Small intestine (tissue), 7 donors: ENCODE measurements around the gene MIPEP. TPM values are rescaled to one million over a fixed set of nuclear protein-coding genes. Genes with fewer than 3 reads are reported as not detected.

ENCODE experiments used
- DNase-seq, 2 donors: peaks; one replicate each; pipeline versions ENCODE4 v3.0.0 to v3.0.0-alpha.2; 2013
- FAIRE-seq: peaks from 2 replicates; lab custom pipeline; 2012; peaks lifted over from hg19 to GRCh38; lab: Jason Lieb, UNC
- H3K27ac ChIP-seq, 3 donors: one replicate each; pipeline ENCODE4 v1.5.1; 2013; ENCODE audit warnings: low read length in 2 of 3, mild to moderate bottlenecking in 2 of 3, control low read depth in 1 of 3, inconsistent platforms in 1 of 3, low read depth in 1 of 3, moderate library complexity in 1 of 3
- H3K27me3 ChIP-seq, 3 donors: one replicate each; pipeline ENCODE4 v1.6.1; 2013; ENCODE audit warnings: low read length in 3 of 3, inconsistent platforms in 1 of 3; ENCODE audit not compliant: control insufficient read depth in 3 of 3, insufficient read depth in 3 of 3
- H3K36me3 ChIP-seq, 3 donors: one replicate each; pipeline ENCODE4 v1.6.1; 2013; ENCODE audit warnings: low read length in 3 of 3, inconsistent platforms in 1 of 3, low read depth in 1 of 3, mild to moderate bottlenecking in 1 of 3, moderate library complexity in 1 of 3; ENCODE audit not compliant: control insufficient read depth in 3 of 3, insufficient read depth in 2 of 3
- H3K4me1 ChIP-seq, 3 donors: one replicate each; pipeline ENCODE4 v1.6.1; 2013; ENCODE audit warnings: low read length in 2 of 3, inconsistent platforms in 1 of 3, low read depth in 1 of 3, mild to moderate bottlenecking in 1 of 3, moderate library complexity in 1 of 3; ENCODE audit not compliant: control insufficient read depth in 3 of 3, insufficient read depth in 2 of 3
- H3K4me3 ChIP-seq, 3 donors: one replicate each; pipeline ENCODE4 v1.5.1; 2013; ENCODE audit warnings: low read length in 3 of 3, control low read depth in 1 of 3, inconsistent platforms in 1 of 3, low read depth in 1 of 3, mild to moderate bottlenecking in 1 of 3, moderate library complexity in 1 of 3
- H3K9me3 ChIP-seq, 2 donors: one replicate each; pipeline ENCODE4 v1.6.1; 2013; ENCODE audit warnings: low read depth in 1 of 2, low read length in 1 of 2; ENCODE audit not compliant: control insufficient read depth in 2 of 2, insufficient read depth in 1 of 2
- WGBS, 3 donors: extraction: QIAGEN DNeasy Blood & Tissue Kit; methylation state at CpG; one replicate each; pipeline ENCODE4 v1.1.7; 2013; 5-methylcytosine and 5-hydroxymethylcytosine counted together
- polyA plus RNA-seq, 4 donors: library from polyadenylated mRNA; stranded (reverse) in 3 of 4; unstranded in 1 of 4; fragments of 200-250 nt in 3 of 4; fragments of 120-200 nt in 1 of 4; gene quantifications; one replicate each; pipeline versions ENCODE4 v1.2.1 to v1.2.3, GENCODE V29; 2013
- donor health status: healthy with polysubstance abuse.
- donor health status: control.
- donor health status: control.
- donor health status: Bipolar disorder and iron deficiency.
- donor health status: healthy.

MIPEP gene
- polyA plus RNA-seq, 4 donors: 10.3 to 19.8 (median 18.8) TPM

GRCh38 chr13:23722726-23723453 lies 166.3 kb downstream of the MIPEP start:
- no peak for FAIRE-seq
- 87 to 89% (median 89%) methylated on average over 6 of the region's 6 CpGs for WGBS, 3 donors
- H3K4me1 ChIP-seq: no peaks in the 10 kb centered on the region

DNA sequence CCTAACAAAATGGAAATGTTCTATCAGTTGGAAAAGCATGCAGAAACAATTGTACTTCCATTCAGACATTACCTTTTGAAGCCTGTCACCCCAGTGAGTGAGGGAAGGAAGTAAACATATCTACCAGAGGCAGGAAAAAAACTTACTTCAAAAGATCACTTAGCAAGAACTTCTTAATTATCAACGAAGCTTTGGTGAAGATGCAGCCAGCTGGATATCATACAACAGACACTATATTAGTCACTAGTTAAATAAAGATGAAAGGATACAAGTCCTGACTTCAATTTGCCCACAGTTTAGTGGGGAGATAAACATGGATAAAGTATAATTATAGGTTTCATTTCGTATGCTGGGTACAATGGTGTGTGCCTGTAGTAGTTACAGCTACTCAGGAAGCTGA lies 170.2 kb downstream of the MIPEP start:
- H3K36me3 ChIP-seq: no peaks in the 10 kb centered on the region
- FAIRE-seq: no peak
- H3K4me3 ChIP-seq: no peak overlapping the region
- H3K27me3 ChIP-seq: no peaks in the 10 kb centered on the region
- no peak for DNase-seq
- H3K27ac ChIP-seq: no peak overlapping the region
- no peaks in the 10 kb centered on the region for H3K4me1 ChIP-seq
- 7 to 31% (median 25%) methylated on average over 2 of the region's 2 CpGs for WGBS, 3 donors
- no peaks in the 10 kb centered on the region for H3K9me3 ChIP-seq

More at GRCh38 chr13:23722726-23723453, 166.3 kb downstream of the MIPEP start:
- Histone ChIP-seq H3K27ac (no peak overlapping the region), H3K9me3 (no peaks in the 10 kb centered on the region), H3K27me3 (no peaks in the 10 kb centered on the region), H3K4me3 (no peak overlapping the region), H3K36me3 (no peaks in the 10 kb centered on the region)
- DNase-seq: no peak

DNA sequence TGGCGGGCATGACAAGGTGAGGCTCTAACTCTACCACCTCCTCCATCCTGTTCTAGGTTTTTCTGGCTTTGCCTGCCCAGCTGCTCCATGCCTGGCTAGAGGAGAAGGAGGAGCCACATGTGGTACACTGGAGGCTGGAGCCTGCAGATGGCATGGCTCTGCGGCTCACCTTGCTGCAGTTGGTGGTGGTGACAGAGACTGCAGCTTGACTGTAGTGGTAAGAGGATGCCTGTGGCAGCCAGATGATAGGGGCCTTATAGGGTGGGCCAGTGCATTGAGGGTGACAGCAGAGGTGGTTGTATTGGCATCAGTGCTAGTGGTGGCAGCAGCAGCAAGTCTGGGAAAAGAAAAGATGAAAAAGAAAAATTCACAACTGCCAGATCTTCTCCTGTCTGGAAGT lies 172.8 kb downstream of the MIPEP start:
- H3K36me3 ChIP-seq: no peaks in the 10 kb centered on the region
- no peak for FAIRE-seq
- H3K4me1 ChIP-seq: no peaks in the 10 kb centered on the region
- DNase-seq: no peak
- no peaks in the 10 kb centered on the region for H3K9me3 ChIP-seq
- WGBS, 3 donors: 91 to 93% (median 91%) methylated on average over 2 of the region's 2 CpGs
- no peak overlapping the region for H3K4me3 ChIP-seq
- H3K27me3 ChIP-seq: no peaks in the 10 kb centered on the region
- no peak overlapping the region for H3K27ac ChIP-seq

DNA sequence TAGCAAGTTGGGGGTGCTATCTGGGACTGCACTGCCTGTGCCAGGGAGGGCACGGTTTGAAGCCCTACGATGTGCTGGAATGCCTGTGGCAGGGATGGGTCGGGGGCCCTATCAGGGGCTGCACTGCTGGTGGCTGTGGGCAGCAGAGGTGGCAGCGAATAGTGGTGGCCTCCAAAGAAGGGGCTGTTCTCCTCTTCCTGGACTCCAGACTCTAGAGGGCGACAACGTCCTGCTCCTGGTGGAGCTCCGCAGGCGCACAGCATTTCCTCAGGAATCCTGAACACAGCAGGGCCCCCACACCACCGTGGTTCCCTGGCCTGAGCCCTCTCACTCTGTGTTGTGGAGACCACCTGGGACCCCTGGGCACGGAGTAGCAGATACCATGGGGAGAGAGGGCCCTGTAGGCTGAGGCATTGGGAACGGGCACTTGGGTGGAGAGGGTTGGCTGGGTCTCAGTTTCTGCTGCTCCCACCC lies 173.4 kb downstream of the MIPEP start:
- H3K27ac ChIP-seq: no peak overlapping the region
- no peaks in the 10 kb centered on the region for H3K36me3 ChIP-seq
- FAIRE-seq (no peak), DNase-seq (no peak)
- H3K4me1 ChIP-seq: no peaks in the 10 kb centered on the region
- H3K9me3 ChIP-seq: no peaks in the 10 kb centered on the region
- no peaks in the 10 kb centered on the region for H3K27me3 ChIP-seq
- H3K4me3 ChIP-seq: no peak overlapping the region
- 86 to 91% (median 88%) methylated on average over 11 of the region's 11 CpGs for WGBS, 3 donors

- Histone ChIP-seq H3K27me3 (no peaks in the 10 kb centered on the region), H3K4me1 (no peaks in the 10 kb centered on the region), H3K9me3 (no peaks in the 10 kb centered on the region), H3K27ac (no peak overlapping the region), H3K36me3 (no peaks in the 10 kb centered on the region), H3K4me3 (no peak overlapping the region)
- no peak for FAIRE-seq
- no peak for DNase-seq
- WGBS, 3 donors: 85 to 91% (median 85%) methylated on average over 18 to 19 of the region's 19 CpGs
Measured at GRCh38 chr13:23715092-23715761, 174.0 kb downstream of the MIPEP start.

- Histone ChIP-seq H3K4me3 (no peak overlapping the region), H3K27me3 (no peaks in the 10 kb centered on the region), H3K36me3 (no peaks in the 10 kb centered on the region), H3K27ac (no peak overlapping the region), H3K9me3 (no peaks in the 10 kb centered on the region), H3K4me1 (no peaks in the 10 kb centered on the region)
- DNase-seq: no peak
- WGBS, 3 donors: 66 to 87% (median 75%) methylated on average over 5 of the region's 5 CpGs
- FAIRE-seq: no peak
Measured at GRCh38 chr13:23714672-23715071, 174.5 kb downstream of the MIPEP start.

GRCh38 chr13:23711355-23711754 lies 177.8 kb downstream of the MIPEP start:
- H3K27me3 ChIP-seq: no peaks in the 10 kb centered on the region
- FAIRE-seq: no peak
- no peak overlapping the region for H3K4me3 ChIP-seq
- H3K36me3 ChIP-seq: no peaks in the 10 kb centered on the region
- WGBS, 3 donors: 88 to 92% (median 91%) methylated on average over 3 of the region's 3 CpGs
- no peak for DNase-seq
- no peak overlapping the region for H3K27ac ChIP-seq
- no peaks in the 10 kb centered on the region for H3K4me1 ChIP-seq
- no peaks in the 10 kb centered on the region for H3K9me3 ChIP-seq

- Histone ChIP-seq H3K36me3 (no peaks in the 10 kb centered on the region), H3K9me3 (no peaks in the 10 kb centered on the region), H3K27me3 (no peaks in the 10 kb centered on the region), H3K4me3 (no peak overlapping the region), H3K4me1 (no peaks in the 10 kb centered on the region), H3K27ac (no peak overlapping the region)
- FAIRE-seq (no peak), DNase-seq (no peak)
- WGBS, 3 donors: 80 to 95% (median 82%) methylated on average over 1 of the region's 1 CpG
Measured at GRCh38 chr13:23710366-23710765, 178.8 kb downstream of the MIPEP start.
